A549 (cell line): ENCODE results near the gene PPP2R5A. TPM values are rescaled to one million over a fixed set of nuclear protein-coding genes. Genes with fewer than 3 reads are reported as not detected.

Experiments
- ATAC-seq, 2 experiments: fragments of 200-7000 bp in 1 of 2; fragments of >200 bp in 1 of 2; cut with Nextera tagmentation in 1 of 2; cut with Tn5 transposase in 1 of 2; 3 replicates each; pipeline versions ENCODE4 v1.8.0 to v1.9.1; 2018 to 2020; ENCODE audit warnings: mild to moderate bottlenecking in 1 of 2, moderate library complexity in 1 of 2
- CTCF ChIA-PET: fragments of 300-600 bp; sonication (Branson Sonifier 250); formaldehyde crosslinking; extraction: SDS; loops from one replicate; lab custom pipeline; 2021; ENCODE audit warnings: antibody characterized with exemption, inconsistent platforms; lab: Yijun Ruan, JAX
- POLR2A ChIA-PET: fragments of 350-600 bp; formaldehyde crosslinking; extraction: SDS; loops from one replicate; lab custom pipeline; 2021; ENCODE audit warnings: antibody characterized with exemption, inconsistent platforms; lab: Yijun Ruan, JAX
- DNase-seq, 2 experiments: peaks; one replicate each; pipeline versions ENCODE4 v3.0.0 to v3.0.0-alpha.2; 2011 to 2016; ENCODE audit warnings: low read depth in 1 of 2, low spot score in 1 of 2
- FAIRE-seq: peaks from 2 replicates; lab custom pipeline; 2011; peaks lifted over from hg19 to GRCh38; lab: Jason Lieb, UNC
- H3K27ac ChIP-seq, 2 experiments: fragments of >200 bp; sonication (Bioruptor Twin); formaldehyde crosslinking; 3 replicates each; pipeline ENCODE4 v1.5.1; 2016 to 2017
- H3K4me1 ChIP-seq: fragments of >200 bp; sonication (Bioruptor Twin); formaldehyde crosslinking; 3 replicates; pipeline ENCODE4 v1.6.1; 2016
- H3K4me2 ChIP-seq: fragments of >200 bp; sonication (Bioruptor Twin); formaldehyde crosslinking; 3 replicates; pipeline ENCODE4 v1.6.1; 2016
- H3K4me3 ChIP-seq: fragments of >200 bp; sonication (Bioruptor Twin); formaldehyde crosslinking; 3 replicates; pipeline ENCODE4 v1.5.1; 2016
- H3K9me3 ChIP-seq: fragments of >200 bp; sonication (Bioruptor Twin); formaldehyde crosslinking; 3 replicates; pipeline ENCODE4 v1.6.1; 2016
- CBX8 ChIP-seq: fragments of 200-600 bp; sonication (generic); IDR thresholded peaks from 2 replicates; pipeline ENCODE4 v1.6.1; 2016
- CHD4 ChIP-seq: fragments of 200-600 bp; sonication (generic); IDR thresholded peaks from 2 replicates; pipeline ENCODE4 v1.6.1; 2016; ENCODE audit warnings: antibody characterized with exemption, mild to moderate bottlenecking, borderline replicate concordance
- FOXS1 ChIP-seq: fragments of 250-450 bp; sonication (Bioruptor Pico); IDR thresholded peaks from 2 replicates; pipeline ENCODE4 v1.5.0; 2020; ENCODE audit warnings: mild to moderate bottlenecking, moderate library complexity
- GATA3 ChIP-seq: IDR thresholded peaks from 2 replicates; pipeline ENCODE4 v1.6.1; 2012; ENCODE audit warnings: borderline replicate concordance
- JUN ChIP-seq, 2 experiments: fragments of >200 bp; sonication (Bioruptor Twin); formaldehyde crosslinking; IDR thresholded peaks; 2 replicates in 1 of 2; 3 replicates in 1 of 2; pipeline ENCODE4 v1.6.1; 2016 to 2017
- KDM5A ChIP-seq: fragments of 200-600 bp; sonication (generic); IDR thresholded peaks from 2 replicates; pipeline ENCODE4 v1.6.1; 2016; ENCODE audit warnings: antibody characterized with exemption, mild to moderate bottlenecking
- MAX ChIP-seq: IDR thresholded peaks from 2 replicates; pipeline ENCODE4 v1.6.1; 2012
- MAZ ChIP-seq: fragments of 150-350 bp; IDR thresholded peaks from 2 replicates; pipeline ENCODE4 v1.6.1; 2014; ENCODE audit warnings: antibody characterized with exemption, low read depth, low read length, borderline replicate concordance
- NPAS2 ChIP-seq: fragments of 250-450 bp; sonication (Bioruptor Pico); IDR thresholded peaks from 2 replicates; pipeline ENCODE4 v1.8.0; 2022; ENCODE audit warnings: mild to moderate bottlenecking, moderate library complexity, borderline replicate concordance
- PHF8 ChIP-seq: fragments of 200-600 bp; sonication (generic); IDR thresholded peaks from 2 replicates; pipeline ENCODE4 v1.6.1; 2016; ENCODE audit warnings: low read depth, mild to moderate bottlenecking, antibody characterized with exemption, moderate library complexity, borderline replicate concordance
- POLR2A ChIP-seq: IDR thresholded peaks from 2 replicates; pipeline ENCODE4 v1.6.1; 2012; ENCODE audit warnings: mild to moderate bottlenecking, low read length
- POLR2AphosphoS2 ChIP-seq: conservative IDR thresholded peaks from 2 replicates; pipeline ENCODE4 v1.6.1; 2012; ENCODE audit warnings: low read length, improper control_type of control experiment, inconsistent platforms
- RAD21 ChIP-seq, 2 experiments: fragments of >200 bp in 1 of 2; sonication (Bioruptor Twin) in 1 of 2; formaldehyde crosslinking in 1 of 2; IDR thresholded peaks in 1 of 2; conservative IDR thresholded peaks in 1 of 2; 2 replicates in 1 of 2; 3 replicates in 1 of 2; pipeline ENCODE4 v1.6.1; 2012 to 2018; ENCODE audit warnings: inconsistent platforms in 1 of 2
- RCOR1 ChIP-seq: fragments of 150-350 bp; IDR thresholded peaks from 2 replicates; pipeline ENCODE4 v1.6.1; 2014; ENCODE audit warnings: antibody characterized with exemption, low read length, low read depth
- TFCP2L1 ChIP-seq: fragments of 250-450 bp; sonication (Bioruptor Pico); IDR thresholded peaks from 2 replicates; pipeline ENCODE4 v1.5.0; 2021; ENCODE audit warnings: mild to moderate bottlenecking
- WGBS: methylation state at CpG from one replicate; pipeline ENCODE4 v1.1.6; 2017; ENCODE audit errors: missing lambda C conversion rate; 5-methylcytosine and 5-hydroxymethylcytosine counted together
- polyA plus RNA-seq, 4 experiments: library from polyadenylated mRNA; depleted of rRNA in 3 of 4; stranded (reverse); fragments of >200 nt; fragmentation: RNase III in 1 of 4; extraction: RNeasy Plus Mini Kit Qiagen cat#74134 plus additional on column Dnase treatment in 1 of 4; gene quantifications; 2 replicates in 3 of 4; 3 replicates in 1 of 4; pipeline ENCODE4 v1.2.3, GENCODE V29; 2011 to 2017
- TF ChIP-seq, protein P1 (sequence below): IDR thresholded peaks from 2 replicates; pipeline ENCODE4 v1.6.1; 2012; ENCODE audit warnings: low read depth, borderline replicate concordance

Gene PPP2R5A
- polyA plus RNA-seq, 2 of the 4 experiments (the other 2 are of a cell fraction): 14.9 to 37.6 TPM

DNA sequence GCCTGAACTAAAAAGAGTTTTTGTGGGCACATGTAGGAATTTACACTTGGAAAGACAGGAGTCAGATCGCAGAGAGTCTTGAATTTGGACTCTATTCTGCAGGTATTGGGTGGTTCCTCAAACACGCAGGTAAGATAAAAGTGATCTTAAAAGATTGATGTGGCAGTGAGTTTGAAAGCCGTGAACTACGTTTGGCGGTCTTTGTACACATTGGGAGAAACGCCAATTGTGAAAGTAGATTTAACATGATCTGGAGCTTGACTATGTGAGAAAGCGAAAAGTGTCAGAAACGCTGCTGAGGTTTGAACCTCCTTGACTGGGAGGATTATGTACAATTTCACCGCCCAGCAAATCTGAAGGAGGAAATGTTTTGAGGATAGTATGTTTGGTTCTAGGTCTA, 1.5 kb upstream of the PPP2R5A start (continued):
- TF ChIP-seq POLR2AphosphoS2: no peak
- TF ChIP-seq RAD21 (conservative IDR thresholded peaks at IDR 0.05 in 1 of 2, IDR thresholded peaks at IDR 0.05 in 1 of 2): no peak
- no peak for TF ChIP-seq FOXS1 (CRISPR knock-in tag)

DNA sequence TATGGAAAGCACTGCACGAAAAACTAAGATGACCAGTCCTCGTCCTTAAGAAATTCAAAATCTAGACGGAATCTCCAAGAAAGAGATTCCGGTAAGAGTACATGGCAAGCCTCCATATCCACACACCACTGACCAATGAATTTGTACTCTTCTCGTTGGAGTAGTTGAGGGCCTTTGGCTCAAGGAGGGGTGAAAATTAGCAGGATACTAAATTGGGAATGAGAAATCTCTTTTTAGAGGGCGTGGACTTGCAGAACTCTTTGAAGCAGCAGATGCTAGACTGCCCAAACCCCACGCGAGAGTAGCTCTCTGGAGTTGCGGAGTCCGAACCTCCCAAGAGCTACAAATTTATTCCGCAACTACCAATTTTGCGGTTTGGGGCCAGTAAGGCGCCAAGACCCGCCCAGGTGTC, 872 bp upstream of the PPP2R5A start:
- 6% methylated on average over 14 of the region's 14 CpGs for WGBS
- no peak for TF ChIP-seq CHD4
- 0 out of 2 replicates have a peak, but pooled peaks have one; percentile 25 for TF ChIP-seq TFCP2L1 (CRISPR knock-in tag)
- POLR2A ChIA-PET: interaction anchor here (0.6 to 0.7 kb wide), 2 partner anchors 49 to 249 kb away, joined by 5 to 9 read pairs; partner anchors contain the start of genes DTL and INTS7

GRCh38 chr1:212285685-212286555, 710 bp downstream of the PPP2R5A start:
- Histone ChIP-seq H3K27ac (peak overlapping the region; percentile 93 to 96), H3K4me1 (peaks cover 41% of the 10 kb centered on the region), H3K4me3 (peak overlapping the region; percentile 82), H3K9me3 (no peaks in the 10 kb centered on the region), H3K4me2 (peak overlapping the region; percentile 78)
- FAIRE-seq: no peak
- peak; percentile 37 to 55 for ATAC-seq
- ChIA-PET CTCF (interaction anchor here (0.6 to 3.4 kb wide), 13 partner anchors 15 to 223 kb away, joined by 3 to 30 read pairs (median 4); no protein-coding TSS in a partner anchor), POLR2A (interaction anchor here (0.6 to 2.2 kb wide), 9 partner anchors 107 to 1892 kb away, joined by 3 to 8 read pairs (median 3); partner anchors contain the start of genes ATF3, DTL and INTS7)
- TF ChIP-seq KDM5A (no peak), RCOR1 (no peak), POLR2A (peak; percentile 32; the same call in 1 of the 2 replicates), JUN (IDR thresholded peaks at IDR 0.05) (peak; percentile 45 to 51; a peak in 3 of 5 replicates), MAX (peak; percentile 46; the same call in 1 of the 2 replicates), PHF8 (peak; percentile 67), NPAS2 (no peak)
- TF ChIP-seq, protein P1, sequence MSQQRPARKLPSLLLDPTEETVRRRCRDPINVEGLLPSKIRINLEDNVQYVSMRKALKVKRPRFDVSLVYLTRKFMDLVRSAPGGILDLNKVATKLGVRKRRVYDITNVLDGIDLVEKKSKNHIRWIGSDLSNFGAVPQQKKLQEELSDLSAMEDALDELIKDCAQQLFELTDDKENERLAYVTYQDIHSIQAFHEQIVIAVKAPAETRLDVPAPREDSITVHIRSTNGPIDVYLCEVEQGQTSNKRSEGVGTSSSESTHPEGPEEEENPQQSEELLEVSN: 0 out of 2 replicates have a peak, but pooled peaks have one; percentile 43
- WGBS: 0% methylated on average over 21 of the region's 85 CpGs
- DNase-seq: peak; percentile 41 to 62

More for the DNA sequence above, 872 bp upstream of the PPP2R5A start:
- H3K9me3 ChIP-seq: peaks cover 2% of the 10 kb centered on the region; the same call in 1 of the 3 replicates
- peak overlapping the region; percentile 68 to 86 for H3K27ac ChIP-seq
- CTCF ChIA-PET: interaction anchor here (0.6 to 1.6 kb wide), 8 partner anchors 29 to 249 kb away, joined by 3 to 5 read pairs (median 3); partner anchors contain the start of genes DTL and INTS7
- no peak for FAIRE-seq
- H3K4me2 ChIP-seq: peak overlapping the region; percentile 76
- H3K4me3 ChIP-seq: peak overlapping the region; percentile 57
- DNase-seq: no peak
- H3K4me1 ChIP-seq: peaks cover 25% of the 10 kb centered on the region
- ATAC-seq: no peak

- Histone ChIP-seq H3K4me3 (peak overlapping the region; percentile 82), H3K9me3 (no peaks in the 10 kb centered on the region), H3K4me2 (peak overlapping the region; percentile 78), H3K27ac (peak overlapping the region; percentile 93 to 96), H3K4me1 (peaks cover 47% of the 10 kb centered on the region)
- DNase-seq (no peak), FAIRE-seq (no peak), ATAC-seq (peak; percentile 1 to 3; a peak in 3 of 6 replicates)
- WGBS: 1% methylated on average over 17 of the region's 17 CpGs
- TF ChIP-seq GATA3 (0 out of 2 replicates have a peak, but pooled peaks have one; percentile 30), MAZ (no peak), CBX8 (no peak)
- CTCF ChIA-PET: interaction anchor here (0.6 to 3.4 kb wide), 13 partner anchors 15 to 224 kb away, joined by 3 to 30 read pairs (median 4); no protein-coding TSS in a partner anchor
- POLR2A ChIA-PET: interaction anchor here (1.0 to 2.2 kb wide), 5 partner anchors 198 to 606 kb away, joined by 3 to 8 read pairs (median 4); partner anchors contain the start of genes ATF3, DTL and INTS7
These were observed 1.4 kb downstream of the PPP2R5A start for GRCh38 chr1:212286556-212287131.
